ENCODE data around the gene IL36A. TPM values are rescaled to one million over a fixed set of nuclear protein-coding genes. Genes with fewer than 3 reads are reported as not detected.

Gene IL36A
- total RNA-seq, 1 experiment from 2014 or later = not detected

DNA sequence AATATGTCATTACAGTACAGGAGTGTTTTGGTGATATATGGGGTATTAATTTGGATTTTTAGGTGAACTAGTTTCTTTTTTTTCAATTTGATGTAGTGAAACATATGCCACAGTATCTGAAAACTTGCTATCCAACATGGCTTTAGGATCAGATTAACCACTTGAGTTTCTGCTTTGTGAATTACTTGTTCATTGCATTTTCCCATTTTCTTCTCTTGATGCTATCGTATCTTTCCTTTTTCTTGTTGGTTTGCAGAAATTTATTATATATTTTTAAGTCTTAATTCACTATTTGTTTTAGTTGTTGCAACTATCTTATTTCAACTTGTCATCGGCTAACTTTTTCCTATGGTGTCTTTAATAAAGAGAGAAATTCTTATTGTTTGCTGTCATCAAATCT is 8.8 kb downstream of the IL36A start:
- DNase-seq = no peak
- H3K9me3 ChIP-seq (ENCODE audit: insufficient read depth, low read depth) = peaks cover 10% of the 10 kb centered on the region; the same call in 1 of the 2 replicates
- H3F3A ChIP-seq (ENCODE audit: insufficient read depth, low read depth) = peaks cover 20% of the 10 kb centered on the region
- POLR2A ChIA-PET (ENCODE audit: unreplicated experiment) = no interaction called here
- H4K20me1 ChIP-seq (ENCODE audit: insufficient read depth) = no peaks in the 10 kb centered on the region
- no peaks in the 10 kb centered on the region for H3K79me2 ChIP-seq (ENCODE audit: low read depth)
- intact Hi-C loops (cut with micrococcal nuclease; ENCODE audit: unreplicated experiment) = loop anchor here (5.0 kb wide), 1 partner anchor 63 kb away; no protein-coding TSS in a partner anchor
- H2AFZ ChIP-seq = no peak overlapping the region
- no peak overlapping the region for H3K4me2 ChIP-seq
- TF ChIP-seq CTCF (conservative IDR thresholded peaks at IDR 0.05) (no peak), EZH2 (IDR thresholded peaks at IDR 0.05; ENCODE audit: low read depth) (no peak)
- H3K4me1 ChIP-seq (replicated peaks; ENCODE audit: insufficient read depth) = peaks cover 19% of the 10 kb centered on the region
- no peaks in the 10 kb centered on the region for H3K27me3 ChIP-seq (ENCODE audit: insufficient read depth, low read depth)
- H3K9me2 ChIP-seq (ENCODE audit: insufficient read depth) = no peaks in the 10 kb centered on the region
- H3K36me3 ChIP-seq (ENCODE audit: low read depth) = peaks cover 2% of the 10 kb centered on the region; the same call in 1 of the 2 replicates
- CTCF ChIA-PET = no interaction called here
- no peak overlapping the region for H3K27ac ChIP-seq
- no TSS peak for BruUV-seq (replicated peaks)
- no peak overlapping the region for H3K4me3 ChIP-seq

GRCh38 chr2:113015042-113015441 is 9.8 kb downstream of the IL36A start:
- no TSS peak for BruUV-seq (replicated peaks)
- TF ChIP-seq EZH2 (IDR thresholded peaks at IDR 0.05; ENCODE audit: low read depth) = no peak
- TF ChIP-seq CTCF (conservative IDR thresholded peaks at IDR 0.05) = no peak
- ChIA-PET POLR2A (ENCODE audit: unreplicated experiment) (no interaction called here), CTCF (no interaction called here)
- Histone ChIP-seq H3K36me3 (ENCODE audit: low read depth) (peaks cover 2% of the 10 kb centered on the region; the same call in 1 of the 2 replicates), H3K4me1 (replicated peaks; ENCODE audit: insufficient read depth) (peaks cover 16% of the 10 kb centered on the region), H3F3A (ENCODE audit: insufficient read depth, low read depth) (peaks cover 19% of the 10 kb centered on the region), H3K4me2 (no peak overlapping the region), H4K20me1 (ENCODE audit: insufficient read depth) (no peaks in the 10 kb centered on the region), H2AFZ (no peak overlapping the region), H3K9me2 (ENCODE audit: insufficient read depth) (no peaks in the 10 kb centered on the region), H3K27ac (no peak overlapping the region), H3K79me2 (ENCODE audit: low read depth) (no peaks in the 10 kb centered on the region), H3K9me3 (ENCODE audit: insufficient read depth, low read depth) (peaks cover 10% of the 10 kb centered on the region; the same call in 1 of the 2 replicates), H3K4me3 (no peak overlapping the region), H3K27me3 (ENCODE audit: insufficient read depth, low read depth) (no peaks in the 10 kb centered on the region)
- intact Hi-C loops (cut with micrococcal nuclease; ENCODE audit: unreplicated experiment) = no loop called here
- DNase-seq = no peak

DNA sequence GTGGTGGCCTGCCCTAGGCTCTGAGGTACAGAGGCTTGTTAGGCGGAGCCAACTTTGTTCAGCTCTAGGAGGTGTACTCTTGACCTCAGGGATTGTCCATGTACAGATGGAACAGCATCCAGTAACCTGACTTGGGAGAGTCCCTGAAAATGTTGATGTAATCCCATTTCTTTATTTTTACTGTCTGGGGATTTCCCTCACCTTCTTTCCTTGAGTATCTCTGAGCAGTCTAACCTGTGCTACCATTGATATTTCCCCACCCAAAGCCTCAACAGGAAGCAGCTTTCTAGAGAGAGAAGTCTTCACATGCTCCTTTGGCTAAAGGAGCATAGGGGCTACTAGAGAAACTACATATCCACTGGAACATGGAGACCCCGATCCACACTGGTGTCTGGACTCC is 10.4 kb downstream of the IL36A start:
- H3K4me1 ChIP-seq (replicated peaks; ENCODE audit: insufficient read depth) = peaks cover 13% of the 10 kb centered on the region
- POLR2A ChIA-PET (ENCODE audit: unreplicated experiment) = no interaction called here
- no peak for DNase-seq

More for the DNA sequence above, 10.4 kb downstream of the IL36A start:
- H4K20me1 ChIP-seq (ENCODE audit: insufficient read depth) = no peaks in the 10 kb centered on the region
- no peak overlapping the region for H3K4me2 ChIP-seq
- CTCF ChIA-PET = no interaction called here
- H3K36me3 ChIP-seq (ENCODE audit: low read depth) = peaks cover 2% of the 10 kb centered on the region; the same call in 1 of the 2 replicates
- peaks cover 16% of the 10 kb centered on the region for H3F3A ChIP-seq (ENCODE audit: insufficient read depth, low read depth)
- peaks cover 10% of the 10 kb centered on the region; the same call in 1 of the 2 replicates for H3K9me3 ChIP-seq (ENCODE audit: insufficient read depth, low read depth)
- H3K27ac ChIP-seq = no peak overlapping the region
- no peaks in the 10 kb centered on the region for H3K27me3 ChIP-seq (ENCODE audit: insufficient read depth, low read depth)
- H2AFZ ChIP-seq = no peak overlapping the region
- no peak overlapping the region for H3K4me3 ChIP-seq
- intact Hi-C loops (cut with micrococcal nuclease; ENCODE audit: unreplicated experiment) = no loop called here
- H3K9me2 ChIP-seq (ENCODE audit: insufficient read depth) = no peaks in the 10 kb centered on the region
- no TSS peak for BruUV-seq (replicated peaks)
- H3K79me2 ChIP-seq (ENCODE audit: low read depth) = no peaks in the 10 kb centered on the region
- TF ChIP-seq CTCF (conservative IDR thresholded peaks at IDR 0.05) (no peak), EZH2 (IDR thresholded peaks at IDR 0.05; ENCODE audit: low read depth) (no peak)
